Osteoblast (primary cell): ENCODE results near the gene RHBDL1. TPM values are rescaled to one million over a fixed set of nuclear protein-coding genes. Genes with fewer than 3 reads are reported as not detected.

Source experiments
- DNase-seq: peaks from one replicate; pipeline ENCODE4 v3.0.0; 2011; ENCODE audit warnings: low spot score, mixed read lengths; ENCODE audit not compliant: insufficient read length; ENCODE audit errors: missing footprints
- H2AFZ ChIP-seq: 2 replicates; pipeline ENCODE4 v1.6.0; 2011; ENCODE audit warnings: mild to moderate bottlenecking, low read length
- H3K27ac ChIP-seq: 2 replicates; pipeline ENCODE4 v1.5.1; 2011; ENCODE audit warnings: mild to moderate bottlenecking, low read depth, low read length, moderate library complexity
- H3K27me3 ChIP-seq: 2 replicates; pipeline ENCODE4 v1.6.0; 2012; ENCODE audit warnings: mild to moderate bottlenecking, control low read depth, inconsistent platforms, low read length, moderate library complexity; ENCODE audit not compliant: insufficient read depth
- H3K36me3 ChIP-seq: 2 replicates; pipeline ENCODE4 v1.5.1; 2011; ENCODE audit warnings: mild to moderate bottlenecking, low read length, control low read depth, moderate library complexity; ENCODE audit not compliant: insufficient read depth
- H3K4me1 ChIP-seq: 2 replicates; pipeline ENCODE4 v1.5.1; 2011; ENCODE audit warnings: mild to moderate bottlenecking, low read length, control low read depth, moderate library complexity; ENCODE audit not compliant: insufficient read depth
- H3K4me2 ChIP-seq: 2 replicates; pipeline ENCODE4 v1.6.0; 2011; ENCODE audit warnings: mild to moderate bottlenecking, low read length; ENCODE audit not compliant: insufficient read depth
- H3K4me3 ChIP-seq: fragments of 200-600 bp; sonication (generic); 3 replicates; pipeline ENCODE4 v1.5.1; 2012; ENCODE audit warnings: mild to moderate bottlenecking, low read length, inconsistent platforms; ENCODE audit not compliant: insufficient read depth
- H3K79me2 ChIP-seq: 2 replicates; pipeline ENCODE4 v1.6.0; 2012; ENCODE audit warnings: mild to moderate bottlenecking, low read length, control low read depth, inconsistent platforms; ENCODE audit not compliant: insufficient read depth
- H3K9me3 ChIP-seq: 2 replicates; pipeline ENCODE4 v1.5.1; 2011; ENCODE audit warnings: low read depth, low read length, control low read depth
- H4K20me1 ChIP-seq: 2 replicates; pipeline ENCODE4 v1.6.0; 2012; ENCODE audit warnings: mild to moderate bottlenecking, low read length, control low read depth; ENCODE audit not compliant: insufficient read depth
- CTCF ChIP-seq: IDR thresholded peaks from 2 replicates; pipeline ENCODE4 v1.5.1; 2011; ENCODE audit warnings: mild to moderate bottlenecking, low read depth, low read length, moderate library complexity; ENCODE audit errors: extremely low read depth
- total RNA-seq: library from RNA; depleted of rRNA; stranded (reverse); fragments of >200 nt; gene quantifications from 2 replicates; pipeline ENCODE4 v1.2.3, GENCODE V29; 2012

Gene RHBDL1
- total RNA-seq, 1 donor = 1.1 TPM

- H3K79me2 ChIP-seq = peaks cover 35% of the 10 kb centered on the region
- H3K27ac ChIP-seq = no peak overlapping the region
- H2AFZ ChIP-seq = no peak overlapping the region
- no peaks in the 10 kb centered on the region for H3K9me3 ChIP-seq
- H3K4me3 ChIP-seq = no peak overlapping the region
- peaks cover 41% of the 10 kb centered on the region for H3K36me3 ChIP-seq
- H3K4me2 ChIP-seq = no peak overlapping the region
- H4K20me1 ChIP-seq = peaks cover 44% of the 10 kb centered on the region
- no peaks in the 10 kb centered on the region for H3K27me3 ChIP-seq
- DNase-seq = no peak
- peaks cover 10% of the 10 kb centered on the region for H3K4me1 ChIP-seq
- TF ChIP-seq CTCF = no peak
Measured at GRCh38 chr16:670485-671352, 4.8 kb upstream of the RHBDL1 start.

GRCh38 chr16:671353-672131 lies 3.9 kb upstream of the RHBDL1 start:
- DNase-seq = no peak
- Histone ChIP-seq H2AFZ (no peak overlapping the region), H3K4me1 (peaks cover 10% of the 10 kb centered on the region)

GRCh38 chr16:672371-672770 lies 3.1 kb upstream of the RHBDL1 start:
- Histone ChIP-seq H4K20me1 (peaks cover 44% of the 10 kb centered on the region), H3K27ac (no peak overlapping the region), H3K4me2 (no peak overlapping the region), H3K9me3 (no peaks in the 10 kb centered on the region), H3K27me3 (no peaks in the 10 kb centered on the region), H3K36me3 (peaks cover 41% of the 10 kb centered on the region), H3K79me2 (peaks cover 35% of the 10 kb centered on the region), H2AFZ (no peak overlapping the region), H3K4me1 (peaks cover 10% of the 10 kb centered on the region), H3K4me3 (no peak overlapping the region)
- TF ChIP-seq CTCF = no peak
- no peak for DNase-seq

More at GRCh38 chr16:671353-672131, 3.9 kb upstream of the RHBDL1 start:
- H3K27ac ChIP-seq = no peak overlapping the region
- peaks cover 41% of the 10 kb centered on the region for H3K36me3 ChIP-seq
- H3K9me3 ChIP-seq = no peaks in the 10 kb centered on the region
- TF ChIP-seq CTCF = no peak
- no peak overlapping the region for H3K4me2 ChIP-seq
- H3K27me3 ChIP-seq = no peaks in the 10 kb centered on the region
- peaks cover 44% of the 10 kb centered on the region for H4K20me1 ChIP-seq
- peaks cover 35% of the 10 kb centered on the region for H3K79me2 ChIP-seq
- no peak overlapping the region for H3K4me3 ChIP-seq

DNA sequence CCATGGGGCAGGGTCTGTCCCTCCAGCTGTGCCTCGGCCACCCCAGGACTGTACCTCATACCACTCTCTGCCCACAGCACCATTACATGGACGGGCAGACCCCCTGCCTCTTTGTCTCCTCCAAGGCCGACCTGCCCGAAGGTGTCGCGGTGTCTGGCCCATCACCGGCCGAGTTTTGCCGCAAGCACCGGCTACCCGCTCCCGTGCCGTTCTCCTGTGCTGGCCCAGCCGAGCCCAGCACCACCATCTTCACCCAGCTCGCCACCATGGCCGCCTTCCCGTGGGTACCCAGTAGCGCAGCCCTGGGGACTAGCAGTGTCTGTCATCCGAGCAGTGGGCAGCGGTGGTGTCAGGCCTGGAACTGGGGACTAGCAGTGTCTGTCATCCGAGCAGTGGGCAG lies 2.6 kb upstream of the RHBDL1 start:
- Histone ChIP-seq H3K4me3 (no peak overlapping the region), H3K79me2 (peaks cover 32% of the 10 kb centered on the region), H3K9me3 (no peaks in the 10 kb centered on the region), H3K4me1 (peaks cover 8% of the 10 kb centered on the region), H4K20me1 (peaks cover 44% of the 10 kb centered on the region), H3K4me2 (no peak overlapping the region), H3K36me3 (peaks cover 41% of the 10 kb centered on the region), H3K27me3 (no peaks in the 10 kb centered on the region), H2AFZ (no peak overlapping the region), H3K27ac (no peak overlapping the region)
- no peak for DNase-seq
- TF ChIP-seq CTCF = no peak
